Nephron (organoid): ENCODE data around the gene APH1A.
"Not testable (repeated sequence)": the region's sequence is repeated elsewhere in the genome, so short reads cannot be mapped to it uniquely, and the experiment has no call there.

Experiments used
- H3K27ac Mint-ChIP-seq, 3 experiments: 2 replicates each; pipeline ENCODE4 v1.8.0; 2020; ENCODE audit warnings: mixed read lengths in 3 of 3, mild to moderate bottlenecking in 2 of 3, moderate library complexity in 1 of 3
- H3K27me3 Mint-ChIP-seq: 2 replicates; pipeline ENCODE4 v1.8.0; 2021; ENCODE audit warnings: low read depth, mild to moderate bottlenecking, moderate library complexity, mixed read lengths
- H3K36me3 Mint-ChIP-seq: 2 replicates; pipeline ENCODE4 v1.8.0; 2020; ENCODE audit warnings: low read depth, mixed read lengths
- H3K4me1 Mint-ChIP-seq: 2 replicates; pipeline ENCODE4 v1.8.0; 2020; ENCODE audit warnings: mixed read lengths
- H3K4me3 Mint-ChIP-seq, 3 experiments: 2 replicates each; pipeline ENCODE4 v1.8.0; 2020; ENCODE audit warnings: mild to moderate bottlenecking in 3 of 3, mixed read lengths in 3 of 3, moderate library complexity in 2 of 3
- H3K9me3 Mint-ChIP-seq: 2 replicates; pipeline ENCODE4 v1.8.0; 2020; ENCODE audit warnings: mixed read lengths
- CTCF ChIP-seq, 3 experiments: fragments of 200-600 bp; sonication (generic); IDR thresholded peaks; one replicate each; pipeline ENCODE4 v1.5.0; 2021; ENCODE audit warnings: antibody characterized with exemption in 3 of 3; ENCODE audit not compliant: unreplicated experiment in 3 of 3

The APH1A gene

GRCh38 chr1:150256554-150257341 lies 12.1 kb downstream of the APH1A start:
- TF ChIP-seq CTCF (IDR thresholded peaks at IDR 0.05; ENCODE audit: unreplicated experiment in 3 of 3) = no peak
- Mint-ChIP-seq H3K4me1 (peaks cover 54% of the 10 kb centered on the region), H3K4me3 (peak overlapping the region; percentile 79 to 87 (median 83)), H3K36me3 (no peaks in the 10 kb centered on the region), H3K27ac (peak overlapping the region; percentile 85 to 92 (median 92)), H3K9me3 (no peaks in the 10 kb centered on the region), H3K27me3 (no peaks in the 10 kb centered on the region)

GRCh38 chr1:150256198-150256553 lies 12.6 kb downstream of the APH1A start:
- no peaks in the 10 kb centered on the region for H3K27me3 Mint-ChIP-seq
- no peak for TF ChIP-seq CTCF (IDR thresholded peaks at IDR 0.05; ENCODE audit: unreplicated experiment in 3 of 3)
- peaks cover 54% of the 10 kb centered on the region for H3K4me1 Mint-ChIP-seq
- peak overlapping the region; percentile 85 to 92 (median 92) for H3K27ac Mint-ChIP-seq
- H3K4me3 Mint-ChIP-seq = peak overlapping the region; percentile 79 to 87 (median 83)
- no peaks in the 10 kb centered on the region for H3K36me3 Mint-ChIP-seq
- H3K9me3 Mint-ChIP-seq = no peaks in the 10 kb centered on the region

- no peak for TF ChIP-seq CTCF (IDR thresholded peaks at IDR 0.05; ENCODE audit: unreplicated experiment in 3 of 3)
- Mint-ChIP-seq H3K4me3 (no peak overlapping the region), H3K27ac (peak overlapping the region in 2 of 3 experiments; percentile 23 to 88), H3K9me3 (no peaks in the 10 kb centered on the region), H3K36me3 (no peaks in the 10 kb centered on the region), H3K4me1 (no peaks in the 10 kb centered on the region), H3K27me3 (no peaks in the 10 kb centered on the region)
Measured at GRCh38 chr1:150249936-150250335, 18.9 kb downstream of the APH1A start.

GRCh38 chr1:150243003-150243402 lies 25.8 kb downstream of the APH1A start:
- Mint-ChIP-seq H3K4me1 (no peaks in the 10 kb centered on the region), H3K27me3 (peaks cover 3% of the 10 kb centered on the region), H3K27ac (no peak overlapping the region), H3K4me3 (no peak overlapping the region), H3K9me3 (no peaks in the 10 kb centered on the region), H3K36me3 (no peaks in the 10 kb centered on the region)
- TF ChIP-seq CTCF (IDR thresholded peaks at IDR 0.05; ENCODE audit: unreplicated experiment in 3 of 3) = no peak

GRCh38 chr1:150237746-150238145 lies 31.1 kb downstream of the APH1A start:
- Mint-ChIP-seq H3K27me3 (peaks cover 3% of the 10 kb centered on the region), H3K4me1 (peaks cover 22% of the 10 kb centered on the region), H3K4me3 (peak overlapping the region in 2 of 3 experiments; percentile 6 to 29), H3K9me3 (no peaks in the 10 kb centered on the region), H3K27ac (no peak overlapping the region), H3K36me3 (no peaks in the 10 kb centered on the region)
- no peak for TF ChIP-seq CTCF (IDR thresholded peaks at IDR 0.05; ENCODE audit: unreplicated experiment in 3 of 3)

GRCh38 chr1:150237176-150237575 lies 31.6 kb downstream of the APH1A start:
- H3K27ac Mint-ChIP-seq, H3K9me3 Mint-ChIP-seq, H3K27me3 Mint-ChIP-seq, H3K36me3 Mint-ChIP-seq, H3K4me3 Mint-ChIP-seq: not testable (repeated sequence)
- H3K4me1 Mint-ChIP-seq = peaks cover 22% of the 10 kb centered on the region
